GM23248 (cell line): Measurements from ENCODE around the gene VASN. TPM values are rescaled to one million over a fixed set of nuclear protein-coding genes. Genes with fewer than 3 reads are reported as not detected.

Experiments used
- DNase-seq: peaks from one replicate; pipeline ENCODE4 v3.0.0-alpha.2; 2015
- H2AFZ ChIP-seq: fragments of 200-600 bp; sonication (generic); 2 replicates; pipeline ENCODE4 v1.6.1; 2016; ENCODE audit warnings: antibody characterized with exemption
- H3F3A ChIP-seq: fragments of 200-600 bp; sonication (generic); 2 replicates; pipeline ENCODE4 v1.6.1; 2016; ENCODE audit warnings: mild to moderate bottlenecking, antibody characterized with exemption, mixed run types; ENCODE audit not compliant: insufficient read depth
- H3K27ac ChIP-seq: fragments of 200-600 bp; sonication (generic); 2 replicates; pipeline ENCODE4 v1.5.1; 2016; ENCODE audit warnings: mild to moderate bottlenecking
- H3K27me3 ChIP-seq: fragments of 200-600 bp; sonication (generic); replicated peaks from 2 replicates; pipeline ENCODE4 v1.6.1; 2016; ENCODE audit warnings: mild to moderate bottlenecking; ENCODE audit not compliant: insufficient read depth
- H3K36me3 ChIP-seq: fragments of 200-600 bp; sonication (generic); 2 replicates; pipeline ENCODE4 v1.6.1; 2016; ENCODE audit warnings: low read depth, mild to moderate bottlenecking
- H3K4me1 ChIP-seq: fragments of 200-600 bp; sonication (generic); 2 replicates; pipeline ENCODE4 v1.6.1; 2016; ENCODE audit warnings: mild to moderate bottlenecking; ENCODE audit not compliant: insufficient read depth
- H3K4me2 ChIP-seq: fragments of 200-600 bp; sonication (generic); one replicate; pipeline ENCODE4 v1.6.1; 2016; ENCODE audit warnings: mild to moderate bottlenecking; ENCODE audit not compliant: unreplicated experiment
- H3K4me3 ChIP-seq: fragments of 200-600 bp; sonication (generic); 2 replicates; pipeline ENCODE4 v1.5.1; 2016; ENCODE audit warnings: mild to moderate bottlenecking
- H3K79me2 ChIP-seq: fragments of 200-600 bp; sonication (generic); 2 replicates; pipeline ENCODE4 v1.6.1; 2016; ENCODE audit warnings: mild to moderate bottlenecking; ENCODE audit not compliant: insufficient read depth
- H3K9ac ChIP-seq: fragments of 200-600 bp; sonication (generic); 2 replicates; pipeline ENCODE4 v1.6.1; 2016; ENCODE audit warnings: mild to moderate bottlenecking
- H3K9me2 ChIP-seq: fragments of 200-600 bp; sonication (generic); 2 replicates; pipeline ENCODE4 v1.6.1; 2016; ENCODE audit warnings: mixed run types, mild to moderate bottlenecking, moderate library complexity; ENCODE audit not compliant: insufficient read depth
- H3K9me3 ChIP-seq: fragments of 200-600 bp; sonication (generic); one replicate; pipeline ENCODE4 v1.6.1; 2017; ENCODE audit warnings: low read depth
- H4K20me1 ChIP-seq: fragments of 200-600 bp; sonication (generic); 2 replicates; pipeline ENCODE4 v1.6.0; 2016; ENCODE audit not compliant: insufficient read depth
- EZH2 ChIP-seq: fragments of 200-600 bp; sonication (generic); IDR thresholded peaks from 2 replicates; pipeline ENCODE4 v1.6.1; 2018; ENCODE audit warnings: antibody characterized with exemption, mild to moderate bottlenecking; ENCODE audit not compliant: insufficient read depth, poor library complexity, severe bottlenecking
- EZH2phosphoT487 ChIP-seq: fragments of 200-600 bp; sonication (generic); IDR thresholded peaks from 2 replicates; pipeline ENCODE4 v1.6.1; 2018; ENCODE audit warnings: antibody characterized with exemption, moderate library complexity, mild to moderate bottlenecking, low read depth; ENCODE audit not compliant: insufficient read depth
- WGBS, 2 experiments: methylation state at CpG; one replicate each; pipeline ENCODE4 v1.1.6; 2015 to 2017; ENCODE audit warnings: low lambda C conversion rate in 2 of 2, low coverage in 1 of 2; ENCODE audit errors: missing lambda C conversion rate in 2 of 2; 5-methylcytosine and 5-hydroxymethylcytosine counted together
- in situ Hi-C: fragments of 300-500 bp; cut with MboI; formaldehyde crosslinking; loops from 2 replicates; pipeline ENCODE4 v1.15.0; 2020
- polyA plus RNA-seq: library from polyadenylated mRNA; unstranded; fragments of >200 nt; fragmentation: Nextera tagmentation; extraction: Ambion mirVana; gene quantifications from 2 replicates; pipeline ENCODE4 v1.2.1, GENCODE V29; 2016
- total RNA-seq: library from RNA; depleted of rRNA; stranded (reverse); fragments of >200 nt; shearing (Covaris generic); gene quantifications from 2 replicates; pipeline ENCODE4 v1.2.3, GENCODE V29; 2014

The VASN gene
- total and polyA plus RNA-seq, 2 experiments from 2014 or later, result 160 to 223 TPM

DNA sequence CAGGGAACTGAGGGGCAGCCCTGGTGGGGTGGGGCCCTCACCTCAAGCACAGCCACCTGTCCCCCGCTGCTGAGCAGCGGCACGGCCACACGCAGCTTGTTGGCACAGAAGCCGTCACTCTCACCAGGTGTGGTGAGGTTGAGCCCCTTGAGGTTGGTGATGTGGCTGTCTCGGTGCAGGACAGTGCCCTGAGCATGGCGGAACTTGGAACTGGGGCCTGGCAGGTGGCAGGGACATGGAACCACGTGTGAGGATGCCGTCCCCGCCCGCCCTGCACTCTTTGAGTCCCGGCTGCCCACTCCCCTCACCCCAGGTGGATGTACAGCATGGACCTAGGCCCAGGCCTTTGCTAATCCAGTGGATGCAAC, 9.7 kb upstream of the VASN start:
- no peaks in the 10 kb centered on the region for H3K27me3 ChIP-seq
- no peak overlapping the region for H2AFZ ChIP-seq
- H3F3A ChIP-seq, result no peaks in the 10 kb centered on the region
- no peaks in the 10 kb centered on the region for H4K20me1 ChIP-seq
- no peak overlapping the region for H3K27ac ChIP-seq
- no peaks in the 10 kb centered on the region for H3K9me2 ChIP-seq
- no peak overlapping the region for H3K4me3 ChIP-seq
- 90 to 91% methylated on average over 11 to 12 of the region's 12 CpGs for WGBS, 2 experiments
- H3K4me2 ChIP-seq, result no peak overlapping the region
- no peak for TF ChIP-seq EZH2
- no peak for TF ChIP-seq EZH2phosphoT487
- in situ Hi-C loops, result no loop called here
- H3K9ac ChIP-seq, result no peak overlapping the region
- H3K9me3 ChIP-seq, result no peaks in the 10 kb centered on the region
- H3K79me2 ChIP-seq, result no peaks in the 10 kb centered on the region
- DNase-seq, result no peak
- no peaks in the 10 kb centered on the region for H3K4me1 ChIP-seq
- no peaks in the 10 kb centered on the region for H3K36me3 ChIP-seq

DNA sequence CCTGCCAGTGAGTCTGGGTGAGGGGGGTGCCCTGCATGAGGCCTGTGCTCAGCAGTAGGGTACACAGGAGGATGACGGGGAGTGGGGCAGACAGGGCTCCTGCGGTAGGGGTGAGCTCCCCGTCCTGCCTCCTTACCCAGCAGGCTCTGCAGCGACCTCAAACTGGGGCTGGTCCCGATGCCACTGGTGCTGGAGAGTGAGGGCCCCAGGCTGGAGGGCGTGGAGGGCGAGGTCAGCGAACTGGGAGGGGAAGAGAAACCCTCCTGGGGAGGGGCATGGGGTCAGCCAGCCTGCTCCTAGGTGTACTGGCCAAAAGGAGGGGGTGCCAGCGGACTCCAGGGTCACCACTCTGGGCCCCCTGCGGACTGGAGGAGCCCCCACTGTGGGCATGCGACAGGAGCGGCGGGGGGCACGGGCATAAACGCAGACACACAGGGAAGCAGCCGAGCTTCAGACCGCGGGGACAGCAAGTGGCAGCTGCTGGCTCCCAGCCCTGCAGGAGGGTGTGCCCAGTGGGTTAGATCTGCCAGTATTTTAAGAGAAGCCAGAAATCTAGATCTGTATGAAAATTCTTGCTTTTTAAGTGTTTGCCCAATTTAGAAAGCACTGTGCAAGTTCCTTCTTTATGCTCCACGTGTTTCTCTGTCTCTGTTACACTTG, 9.0 kb upstream of the VASN start:
- Histone ChIP-seq H3K9me2 (no peaks in the 10 kb centered on the region), H3K9me3 (no peaks in the 10 kb centered on the region), H3K4me2 (no peak overlapping the region), H3K27me3 (no peaks in the 10 kb centered on the region), H3K27ac (no peak overlapping the region), H3F3A (no peaks in the 10 kb centered on the region), H4K20me1 (no peaks in the 10 kb centered on the region), H3K79me2 (no peaks in the 10 kb centered on the region), H2AFZ (no peak overlapping the region), H3K4me3 (no peak overlapping the region), H3K4me1 (no peaks in the 10 kb centered on the region), H3K36me3 (no peaks in the 10 kb centered on the region), H3K9ac (no peak overlapping the region)
- 75 to 79% methylated on average over 18 to 19 of the region's 19 CpGs for WGBS, 2 experiments
- TF ChIP-seq EZH2phosphoT487 (no peak), EZH2 (no peak)
- in situ Hi-C loops, result no loop called here
- DNase-seq, result no peak

DNA sequence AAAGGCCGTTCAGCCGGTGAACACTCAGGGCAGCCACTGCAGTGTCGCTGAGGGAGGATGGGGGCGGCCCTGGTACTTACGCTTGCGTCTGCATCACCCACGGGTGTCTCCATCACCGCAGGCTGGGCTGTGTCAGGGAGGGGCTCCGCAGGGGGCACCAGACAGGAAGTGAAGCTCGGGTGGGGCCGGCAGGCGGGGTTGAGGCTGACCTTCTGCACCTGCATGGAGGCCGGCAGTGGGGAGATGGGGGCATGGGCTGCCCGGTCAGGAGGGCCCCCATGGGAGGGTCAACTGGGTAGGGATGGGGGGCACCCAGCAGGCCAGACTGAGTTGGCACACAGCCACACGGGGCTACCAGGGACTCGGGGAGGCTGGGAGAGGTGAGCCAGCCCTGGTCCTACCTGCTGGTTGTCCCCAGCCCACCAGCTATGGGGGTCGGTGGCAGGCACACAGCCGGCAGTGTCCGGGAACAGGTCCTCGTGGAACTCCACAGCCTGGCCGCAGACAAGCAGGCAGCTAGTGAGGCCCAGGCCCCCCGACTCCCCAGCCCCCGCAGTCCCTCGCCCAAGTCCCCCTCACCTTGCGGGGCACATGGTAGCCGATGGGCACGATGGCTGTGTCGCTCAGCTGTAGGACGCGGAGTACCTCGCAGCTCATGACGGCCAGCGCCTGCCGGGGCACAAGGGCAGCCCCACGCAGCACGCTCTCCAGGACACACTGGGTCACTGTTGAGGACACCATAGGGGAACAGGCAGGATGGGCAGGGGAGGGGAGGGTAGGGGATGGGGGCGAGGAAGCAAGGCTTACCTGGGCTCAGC, 7.2 kb upstream of the VASN start:
- Histone ChIP-seq H3K79me2 (no peaks in the 10 kb centered on the region), H3K4me3 (no peak overlapping the region), H3K9me2 (no peaks in the 10 kb centered on the region), H3K27me3 (no peaks in the 10 kb centered on the region), H3K9me3 (no peaks in the 10 kb centered on the region), H2AFZ (no peak overlapping the region), H3K9ac (no peak overlapping the region), H3F3A (0 out of 2 replicates have a peak, but pooled peaks cover 4% of the 10 kb centered on the region), H3K27ac (no peak overlapping the region), H3K4me2 (no peak overlapping the region), H3K36me3 (no peaks in the 10 kb centered on the region), H4K20me1 (no peaks in the 10 kb centered on the region), H3K4me1 (peaks cover 9% of the 10 kb centered on the region)
- no peak for TF ChIP-seq EZH2phosphoT487
- no peak for TF ChIP-seq EZH2
- WGBS, 2 experiments, result 90 to 97% methylated on average over 19 to 36 of the region's 37 CpGs
- DNase-seq, result no peak
- in situ Hi-C loops, result no loop called here

DNA sequence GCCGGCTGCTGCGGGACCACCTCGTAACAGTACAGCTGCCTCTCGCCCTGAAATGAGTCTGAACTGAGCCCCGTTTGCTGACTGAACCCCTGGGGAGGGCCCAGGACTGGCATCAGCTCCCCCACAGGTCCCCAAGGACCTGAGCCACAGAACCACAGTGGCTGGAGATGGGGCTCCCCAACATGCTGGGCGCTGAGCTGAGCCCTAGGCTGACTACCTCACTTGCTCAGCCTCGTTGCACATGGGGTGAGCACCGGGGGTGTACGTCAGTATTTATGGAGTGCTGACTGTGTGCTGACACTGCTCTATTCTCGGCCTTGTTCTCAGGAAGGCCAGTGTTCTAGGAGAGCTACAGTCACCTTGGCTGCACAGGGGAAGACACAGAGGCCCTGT, 6.6 kb upstream of the VASN start:
- DNase-seq, result no peak
- Histone ChIP-seq H3K9me3 (no peaks in the 10 kb centered on the region), H3K4me2 (no peak overlapping the region), H3K9me2 (no peaks in the 10 kb centered on the region), H3K79me2 (no peaks in the 10 kb centered on the region), H3K27ac (no peak overlapping the region), H4K20me1 (no peaks in the 10 kb centered on the region), H3F3A (0 out of 2 replicates have a peak, but pooled peaks cover 9% of the 10 kb centered on the region), H2AFZ (no peak overlapping the region), H3K4me1 (peaks cover 10% of the 10 kb centered on the region), H3K27me3 (no peaks in the 10 kb centered on the region), H3K9ac (no peak overlapping the region), H3K4me3 (no peak overlapping the region), H3K36me3 (no peaks in the 10 kb centered on the region)
- WGBS, 2 experiments, result 93 to 95% methylated on average over 8 to 10 of the region's 10 CpGs
- in situ Hi-C loops, result no loop called here
- TF ChIP-seq EZH2 (no peak), EZH2phosphoT487 (no peak)
